Coronary artery (tissue), 2 donors: Measurements from ENCODE around the gene PRDM2.
A peak's percentile ranks its signal among the peaks of the same experiment; 100 is the strongest.

ENCODE experiments used
- DNase-seq: peaks from one replicate; pipeline ENCODE4 v3.0.0-alpha.2; 2017; ENCODE audit warnings: low spot score
- H3K27ac ChIP-seq, 2 donors: fragments of 200-600 bp; sonication (generic); one replicate each; pipeline ENCODE4 v1.5.1; 2016 to 2019
- H3K4me3 ChIP-seq: fragments of 200-600 bp; sonication (generic); 2 replicates; pipeline ENCODE4 v1.5.1; 2016; ENCODE audit warnings: mild to moderate bottlenecking, moderate library complexity
- TF ChIP-seq, protein P1 (sequence below): fragments of 200-600 bp; sonication (generic); IDR thresholded peaks from one replicate; pipeline ENCODE4 v1.5.1; 2019; ENCODE audit warnings: antibody characterized with exemption

The PRDM2 gene, protein sequence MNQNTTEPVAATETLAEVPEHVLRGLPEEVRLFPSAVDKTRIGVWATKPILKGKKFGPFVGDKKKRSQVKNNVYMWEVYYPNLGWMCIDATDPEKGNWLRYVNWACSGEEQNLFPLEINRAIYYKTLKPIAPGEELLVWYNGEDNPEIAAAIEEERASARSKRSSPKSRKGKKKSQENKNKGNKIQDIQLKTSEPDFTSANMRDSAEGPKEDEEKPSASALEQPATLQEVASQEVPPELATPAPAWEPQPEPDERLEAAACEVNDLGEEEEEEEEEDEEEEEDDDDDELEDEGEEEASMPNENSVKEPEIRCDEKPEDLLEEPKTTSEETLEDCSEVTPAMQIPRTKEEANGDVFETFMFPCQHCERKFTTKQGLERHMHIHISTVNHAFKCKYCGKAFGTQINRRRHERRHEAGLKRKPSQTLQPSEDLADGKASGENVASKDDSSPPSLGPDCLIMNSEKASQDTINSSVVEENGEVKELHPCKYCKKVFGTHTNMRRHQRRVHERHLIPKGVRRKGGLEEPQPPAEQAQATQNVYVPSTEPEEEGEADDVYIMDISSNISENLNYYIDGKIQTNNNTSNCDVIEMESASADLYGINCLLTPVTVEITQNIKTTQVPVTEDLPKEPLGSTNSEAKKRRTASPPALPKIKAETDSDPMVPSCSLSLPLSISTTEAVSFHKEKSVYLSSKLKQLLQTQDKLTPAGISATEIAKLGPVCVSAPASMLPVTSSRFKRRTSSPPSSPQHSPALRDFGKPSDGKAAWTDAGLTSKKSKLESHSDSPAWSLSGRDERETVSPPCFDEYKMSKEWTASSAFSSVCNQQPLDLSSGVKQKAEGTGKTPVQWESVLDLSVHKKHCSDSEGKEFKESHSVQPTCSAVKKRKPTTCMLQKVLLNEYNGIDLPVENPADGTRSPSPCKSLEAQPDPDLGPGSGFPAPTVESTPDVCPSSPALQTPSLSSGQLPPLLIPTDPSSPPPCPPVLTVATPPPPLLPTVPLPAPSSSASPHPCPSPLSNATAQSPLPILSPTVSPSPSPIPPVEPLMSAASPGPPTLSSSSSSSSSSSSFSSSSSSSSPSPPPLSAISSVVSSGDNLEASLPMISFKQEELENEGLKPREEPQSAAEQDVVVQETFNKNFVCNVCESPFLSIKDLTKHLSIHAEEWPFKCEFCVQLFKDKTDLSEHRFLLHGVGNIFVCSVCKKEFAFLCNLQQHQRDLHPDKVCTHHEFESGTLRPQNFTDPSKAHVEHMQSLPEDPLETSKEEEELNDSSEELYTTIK (N-terminal part only)

DNA sequence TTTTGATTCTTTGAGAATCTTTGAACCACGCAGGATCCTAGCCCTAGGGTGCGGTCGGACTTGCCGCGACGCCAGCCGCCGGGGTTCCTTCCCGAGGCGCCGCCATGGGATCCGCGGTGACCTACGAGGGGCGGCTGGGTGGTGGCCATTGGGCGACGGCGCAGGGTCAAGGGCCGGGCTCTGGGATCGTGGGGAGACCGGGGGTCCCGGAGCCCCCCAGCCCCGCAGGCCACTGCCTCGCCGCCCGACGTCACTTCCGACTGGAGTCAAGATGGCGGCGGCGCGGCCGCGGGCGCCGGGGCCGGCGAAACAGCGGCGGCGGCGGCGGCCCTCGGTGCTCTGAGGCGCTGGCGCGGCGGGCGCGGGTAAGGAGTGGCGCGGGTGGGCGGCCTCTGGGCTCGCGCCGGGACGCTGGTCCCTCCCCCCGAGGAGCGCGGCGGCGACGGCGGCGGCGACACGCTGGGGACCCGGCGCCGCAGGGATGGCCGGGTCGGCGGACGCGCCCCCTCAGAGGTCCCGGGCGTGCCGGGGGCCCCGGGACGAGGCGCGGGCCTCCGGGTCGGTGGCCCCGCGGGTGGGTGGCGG lies at the start of gene PRDM2:
Gene PRDM2 (plus strand): TSS at position 253 of the 585 bp plus-strand sequence. CDS start 15,418 bp downstream, outside the sequence.
- Histone ChIP-seq H3K4me3 (peak within 1 kb of the TSS; percentile 75), H3K27ac (peak within 1 kb of the TSS; percentile 85 to 89)
- peak; percentile 75 for DNase-seq
- TF ChIP-seq, protein P1, sequence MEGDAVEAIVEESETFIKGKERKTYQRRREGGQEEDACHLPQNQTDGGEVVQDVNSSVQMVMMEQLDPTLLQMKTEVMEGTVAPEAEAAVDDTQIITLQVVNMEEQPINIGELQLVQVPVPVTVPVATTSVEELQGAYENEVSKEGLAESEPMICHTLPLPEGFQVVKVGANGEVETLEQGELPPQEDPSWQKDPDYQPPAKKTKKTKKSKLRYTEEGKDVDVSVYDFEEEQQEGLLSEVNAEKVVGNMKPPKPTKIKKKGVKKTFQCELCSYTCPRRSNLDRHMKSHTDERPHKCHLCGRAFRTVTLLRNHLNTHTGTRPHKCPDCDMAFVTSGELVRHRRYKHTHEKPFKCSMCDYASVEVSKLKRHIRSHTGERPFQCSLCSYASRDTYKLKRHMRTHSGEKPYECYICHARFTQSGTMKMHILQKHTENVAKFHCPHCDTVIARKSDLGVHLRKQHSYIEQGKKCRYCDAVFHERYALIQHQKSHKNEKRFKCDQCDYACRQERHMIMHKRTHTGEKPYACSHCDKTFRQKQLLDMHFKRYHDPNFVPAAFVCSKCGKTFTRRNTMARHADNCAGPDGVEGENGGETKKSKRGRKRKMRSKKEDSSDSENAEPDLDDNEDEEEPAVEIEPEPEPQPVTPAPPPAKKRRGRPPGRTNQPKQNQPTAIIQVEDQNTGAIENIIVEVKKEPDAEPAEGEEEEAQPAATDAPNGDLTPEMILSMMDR, result no peak

DNA sequence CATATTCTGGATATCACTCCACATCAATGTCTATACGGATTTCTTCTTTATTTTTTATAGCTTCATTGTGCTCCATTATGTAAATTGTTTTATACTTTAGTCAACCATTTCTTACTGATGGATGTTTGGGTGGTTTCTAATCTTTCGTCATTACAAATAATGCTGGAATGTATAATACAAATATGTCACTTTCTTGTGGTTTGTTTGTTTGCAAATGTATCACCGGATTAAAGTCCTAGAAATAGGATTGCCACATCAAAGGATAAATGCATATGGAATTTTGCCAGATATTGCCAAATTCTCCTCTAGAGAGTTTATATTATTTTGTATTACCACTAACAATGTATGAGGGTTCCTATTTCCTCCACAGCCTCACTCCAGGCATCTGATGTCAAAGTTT lies 48.7 kb upstream of the PRDM2 start:
- no peak overlapping the region for H3K27ac ChIP-seq
- no peak overlapping the region for H3K4me3 ChIP-seq
- TF ChIP-seq, protein P1, result no peak
- no peak for DNase-seq

DNA sequence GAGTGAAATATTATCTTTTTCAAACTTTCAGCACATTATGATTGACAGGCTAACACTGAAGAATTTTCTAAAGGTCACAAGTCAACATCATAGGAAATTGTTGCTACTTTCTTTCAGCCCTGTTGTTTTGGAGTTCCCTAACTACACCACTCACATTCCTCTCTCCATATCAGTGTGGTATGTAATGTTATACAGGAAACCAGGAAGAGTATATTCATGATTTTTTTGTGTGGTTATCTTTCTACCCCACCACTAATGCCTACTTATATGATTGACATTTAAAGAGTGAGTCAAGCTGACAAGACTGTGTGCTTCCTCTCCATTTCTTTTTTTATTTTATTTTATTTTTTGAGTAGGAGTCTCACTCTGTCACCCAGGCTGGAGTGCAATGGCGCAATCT lies 47.8 kb upstream of the PRDM2 start:
- no peak for DNase-seq
- no peak overlapping the region for H3K4me3 ChIP-seq
- TF ChIP-seq, protein P1, result no peak
- H3K27ac ChIP-seq, result no peak overlapping the region

DNA sequence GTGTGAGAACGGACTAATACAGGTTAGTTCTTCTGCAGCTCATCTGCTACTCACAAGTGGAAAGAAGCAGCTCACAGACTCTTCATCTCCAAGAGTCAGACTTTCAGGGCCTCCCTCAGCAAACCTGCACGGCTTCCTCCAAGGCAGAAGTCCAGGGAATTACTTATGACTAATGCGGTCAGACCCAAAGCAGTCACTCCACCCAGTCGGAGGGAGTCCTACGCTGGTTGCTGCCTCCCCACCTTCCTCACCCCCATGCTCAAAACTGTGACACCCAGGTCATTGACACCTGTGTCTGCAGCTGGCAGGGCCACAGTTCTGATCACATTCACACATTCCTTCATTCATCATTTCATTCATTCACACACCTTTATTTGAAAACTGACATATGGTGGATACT lies 38.4 kb upstream of the PRDM2 start:
- Histone ChIP-seq H3K27ac (no peak overlapping the region), H3K4me3 (no peak overlapping the region)
- DNase-seq, result no peak
- TF ChIP-seq, protein P1, result no peak

DNA sequence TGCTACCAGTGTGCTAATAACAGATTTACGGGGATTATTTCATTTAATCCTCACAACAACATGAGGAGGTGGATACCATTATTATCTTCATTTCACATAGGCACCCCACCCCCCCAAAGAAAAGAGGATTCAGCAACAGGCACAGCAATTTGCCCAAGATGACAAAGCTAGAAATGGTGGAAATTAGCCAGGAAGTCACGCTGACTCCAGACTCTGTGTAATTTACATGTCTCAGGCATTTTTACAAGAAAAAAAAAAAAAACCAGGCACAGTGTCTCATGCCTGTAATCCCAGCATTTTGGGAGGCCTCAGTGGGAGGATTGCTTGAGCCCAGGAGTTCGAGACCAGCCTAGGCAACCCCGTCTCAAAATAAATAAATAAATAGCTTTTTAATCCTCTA lies 37.5 kb upstream of the PRDM2 start:
- Histone ChIP-seq H3K4me3 (no peak overlapping the region), H3K27ac (no peak overlapping the region)
- TF ChIP-seq, protein P1, result no peak
- no peak for DNase-seq

DNA sequence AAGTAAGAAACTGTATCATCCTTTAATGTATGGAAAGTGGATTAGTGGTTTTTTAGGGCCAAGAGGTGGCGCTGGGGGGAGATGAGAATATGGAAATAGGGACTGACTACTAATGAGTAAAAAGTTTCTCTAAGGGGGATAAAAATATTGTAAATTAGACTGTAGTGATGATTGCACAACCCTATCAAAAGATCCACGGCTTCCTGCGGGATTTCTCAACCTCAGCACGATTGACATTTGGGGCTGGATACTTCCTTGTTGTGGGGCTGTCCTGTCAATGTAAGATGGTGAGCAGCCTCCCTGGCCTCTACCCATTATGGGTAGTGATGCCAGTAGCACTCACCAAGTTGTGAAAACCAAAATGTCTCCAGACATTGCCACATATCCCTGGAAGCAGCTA lies 36.0 kb upstream of the PRDM2 start:
- no peak overlapping the region for H3K27ac ChIP-seq
- TF ChIP-seq, protein P1, result no peak
- DNase-seq, result no peak
- H3K4me3 ChIP-seq, result no peak overlapping the region
